Hematopoietic multipotent progenitor cell treated with erythropoietin and hydrocortisone succinate and interleukin-3 and kit ligand, for 6 days (in vitro differentiated cells): Measurements from ENCODE around the gene FOXP2.
"Not testable (repeated sequence)": the region's sequence is repeated elsewhere in the genome, so short reads cannot be mapped to it uniquely, and the experiment has no call there.

Experiments
- DNase-seq: peaks from one replicate; pipeline ENCODE4 v3.0.0-alpha.2; 2015

Gene FOXP2

DNA sequence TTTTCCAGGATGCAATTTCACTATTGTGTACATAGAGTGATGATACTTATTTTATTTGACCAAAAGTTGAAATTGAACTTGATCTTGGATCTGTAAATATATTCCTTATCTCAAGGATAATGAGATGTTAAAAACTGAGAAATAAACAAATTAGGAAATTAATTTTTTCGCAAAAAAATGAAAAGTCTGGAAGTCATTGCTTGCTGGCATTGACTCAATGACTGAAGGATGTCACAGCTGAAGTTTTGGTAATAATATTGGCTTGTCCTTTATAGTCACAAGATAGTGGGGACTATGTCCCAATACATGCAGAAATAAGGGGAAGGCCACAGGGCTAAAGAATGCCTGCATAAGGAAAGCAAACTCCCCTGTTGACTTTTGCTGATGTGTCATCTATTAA is 92.8 kb downstream of the FOXP2 start:
- DNase-seq, result no peak

DNA sequence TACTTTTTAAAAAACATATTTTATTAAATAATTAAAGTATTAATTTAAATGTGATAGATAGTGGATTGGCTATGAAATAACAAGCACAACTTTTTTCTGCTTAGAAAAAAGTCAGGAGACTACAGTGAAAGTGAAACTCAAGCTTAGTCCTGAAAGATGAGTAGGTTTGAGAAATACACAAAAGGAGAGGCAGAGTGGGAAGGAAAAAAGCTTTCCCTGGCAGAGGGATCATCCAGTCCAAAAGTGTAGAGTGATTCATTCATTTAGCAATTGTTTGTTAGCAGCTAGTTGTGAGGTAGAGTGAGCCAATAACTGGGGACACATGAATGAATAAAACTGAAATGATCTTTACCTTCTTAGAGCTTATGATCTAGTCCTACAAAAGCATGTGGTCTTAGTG is 93.5 kb downstream of the FOXP2 start:
- DNase-seq, result no peak

DNA sequence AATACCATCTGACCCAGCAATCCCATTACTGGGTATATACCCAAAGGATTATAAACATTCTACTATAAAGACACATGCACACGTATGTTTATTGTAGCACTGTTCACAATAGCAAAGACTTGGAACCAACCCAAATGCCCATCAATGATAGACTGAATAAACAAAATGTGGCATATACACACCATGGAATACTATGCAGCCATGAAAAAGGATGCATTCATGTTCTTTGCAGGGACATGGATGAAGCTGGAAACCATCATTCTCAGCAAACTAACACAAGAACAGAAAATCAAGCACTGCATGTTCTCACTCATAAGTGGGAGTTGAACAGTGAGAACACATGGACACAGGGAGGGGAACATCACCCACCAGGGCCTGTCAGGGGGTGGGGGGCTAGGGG is 96.2 kb downstream of the FOXP2 start:
- DNase-seq, result not testable (repeated sequence)

DNA sequence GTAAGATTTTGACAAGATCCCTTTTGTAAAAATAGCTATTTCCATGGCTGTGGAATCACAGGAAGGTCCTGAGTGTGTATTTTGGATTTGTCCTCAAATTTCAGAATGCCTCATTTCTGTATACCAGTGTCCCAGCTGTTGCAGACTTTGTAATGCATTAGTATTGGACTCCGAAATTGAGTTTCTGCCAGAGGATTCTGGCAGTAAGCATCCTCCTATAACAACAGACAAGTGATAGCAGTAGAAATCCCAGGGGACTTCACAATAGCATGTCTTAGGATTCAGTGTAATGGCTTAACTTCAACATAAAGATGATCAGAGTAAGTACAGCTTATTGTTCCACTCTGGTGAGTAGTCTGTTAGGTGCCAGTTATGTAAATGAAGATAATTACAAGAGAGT is 104.6 kb downstream of the FOXP2 start:
- DNase-seq, result no peak

DNA sequence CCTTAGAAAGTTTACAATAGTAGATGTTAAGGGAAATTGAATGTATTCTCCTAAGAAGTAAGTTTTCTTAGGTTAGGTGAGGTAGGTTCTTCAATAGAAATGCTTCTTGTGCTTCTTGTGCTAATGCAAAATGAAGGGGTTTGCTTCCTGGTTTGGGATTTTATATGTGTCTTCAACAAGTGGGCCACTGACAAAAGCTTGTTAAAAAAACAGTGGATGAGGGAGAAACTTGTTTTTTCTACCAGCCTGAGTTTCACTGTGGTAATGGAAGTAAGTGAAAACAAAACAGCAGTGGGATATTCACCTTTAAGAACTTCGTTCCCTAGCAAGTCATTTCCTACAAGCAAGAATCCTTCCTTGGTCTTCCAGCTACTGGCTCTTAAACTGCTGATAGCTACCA is 107.5 kb downstream of the FOXP2 start:
- DNase-seq, result no peak

DNA sequence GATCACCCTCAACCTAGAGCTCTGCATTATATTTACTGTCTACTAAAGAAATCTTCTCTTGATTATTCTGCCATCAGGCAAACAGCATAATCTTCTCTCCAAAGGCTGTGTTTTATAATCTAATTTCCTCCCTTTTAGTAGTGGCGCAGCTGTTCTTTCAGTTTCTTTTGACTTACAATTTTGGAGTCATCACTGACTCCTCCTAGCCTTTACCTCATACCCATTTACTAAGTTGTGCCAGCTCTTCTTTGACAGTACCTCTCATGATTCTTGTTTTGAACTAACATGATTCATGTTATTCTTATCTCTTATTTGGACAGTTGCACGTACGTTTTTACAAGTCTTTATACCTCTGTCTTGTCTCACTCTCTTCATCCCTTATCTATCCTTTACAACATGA is 113.0 kb downstream of the FOXP2 start:
- DNase-seq, result no peak

DNA sequence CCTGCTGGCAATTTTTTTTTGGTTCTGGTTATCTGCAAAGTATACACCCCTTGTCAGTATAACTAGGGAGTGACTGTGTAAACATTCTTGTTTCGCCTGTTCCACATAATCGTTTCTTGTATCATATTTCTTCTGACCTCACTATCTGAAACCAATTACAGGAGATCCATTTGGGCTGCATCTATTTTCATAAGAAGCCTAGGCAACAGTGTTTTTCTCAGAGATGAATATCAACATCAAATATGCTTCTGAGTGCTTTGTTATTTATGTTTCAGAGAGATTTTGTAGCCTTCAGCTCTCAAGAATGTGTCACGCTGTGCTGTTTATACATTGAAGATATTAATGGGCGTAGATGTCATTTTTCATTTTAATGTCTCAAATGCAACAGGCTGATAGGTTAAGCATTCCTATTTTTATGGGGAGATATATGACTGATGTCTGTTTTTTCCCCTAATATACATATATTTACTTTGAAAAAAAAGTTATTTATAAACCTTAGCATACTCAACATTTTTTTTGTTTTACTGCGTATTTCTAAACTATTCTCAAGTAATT is 115.5 kb downstream of the FOXP2 start:
- DNase-seq, result no peak

DNA sequence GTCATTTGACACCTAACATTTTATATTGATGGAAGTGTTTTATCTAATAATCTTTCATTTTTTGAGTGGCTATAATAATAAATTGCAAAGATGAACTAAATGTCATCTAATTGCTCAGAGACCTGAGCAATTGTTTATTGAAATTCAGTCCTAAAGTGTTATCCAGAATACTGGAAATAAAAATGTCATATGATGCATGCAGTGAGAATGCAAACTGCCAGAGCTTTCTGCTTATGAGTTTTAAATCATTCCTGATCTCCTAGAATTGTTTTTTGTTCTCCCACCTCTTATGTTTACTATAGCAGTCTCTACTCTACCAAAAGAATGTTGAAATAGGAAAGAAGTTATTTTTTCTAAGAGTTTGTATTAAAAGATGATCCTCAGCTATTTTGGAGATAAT is 116.7 kb downstream of the FOXP2 start:
- no peak for DNase-seq

DNA sequence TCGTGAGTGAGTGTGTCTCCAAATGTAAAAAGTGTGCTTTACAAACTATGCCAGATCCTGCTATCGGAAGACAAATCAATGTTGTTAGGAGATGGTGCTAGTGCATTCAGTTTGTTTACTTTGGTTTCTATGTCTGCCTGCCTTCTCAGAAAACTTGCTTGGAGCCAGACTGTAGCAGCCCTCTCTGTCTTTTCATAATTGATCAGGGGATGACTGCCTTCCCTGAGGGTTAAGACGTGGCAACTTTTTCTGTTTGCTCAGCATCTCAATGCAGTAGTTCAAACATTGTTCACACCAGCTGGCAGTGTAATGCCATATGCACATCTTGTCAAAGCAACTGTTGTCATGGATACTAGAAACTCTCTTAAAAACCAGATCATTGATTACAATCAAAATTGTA is 118.5 kb downstream of the FOXP2 start:
- DNase-seq, result no peak

DNA sequence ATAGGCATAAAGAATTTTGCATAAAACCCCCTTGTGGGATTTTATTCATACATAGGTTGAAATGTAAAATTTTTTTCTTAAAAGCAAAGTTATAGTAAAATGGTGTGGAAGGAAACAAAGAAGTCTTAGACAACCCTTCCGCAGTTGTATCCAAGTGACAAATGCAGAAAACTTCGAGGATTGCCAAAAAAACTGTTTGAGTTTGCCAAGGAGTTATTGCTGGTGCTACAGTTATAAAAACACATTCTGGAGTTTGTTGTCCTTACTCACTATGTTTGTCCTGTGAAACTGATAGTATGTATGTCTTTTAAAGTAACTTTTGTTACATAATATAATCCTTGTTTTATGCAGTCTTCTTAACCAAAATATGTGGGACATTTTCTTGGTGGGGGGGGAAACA is 120.3 kb downstream of the FOXP2 start:
- DNase-seq, result no peak

DNA sequence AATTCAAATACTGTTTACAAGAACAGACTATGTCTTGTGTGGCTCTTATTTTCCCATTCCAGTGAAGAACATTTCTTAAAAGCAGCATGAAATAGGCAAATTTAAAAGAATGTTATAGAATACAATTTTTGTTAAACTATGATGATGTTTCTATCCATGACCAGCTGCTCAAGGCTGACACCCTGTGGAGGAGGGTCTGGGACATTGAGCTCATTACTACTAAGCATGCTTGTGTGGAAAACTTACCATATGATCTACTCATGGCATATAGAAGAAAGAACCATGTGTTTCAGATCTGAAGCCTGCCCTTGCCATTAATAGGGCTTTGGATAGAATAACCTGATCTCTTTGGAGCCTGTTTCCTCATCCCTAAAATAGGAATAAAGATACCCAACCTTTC is 125.0 kb downstream of the FOXP2 start:
- peak; percentile 12 for DNase-seq

DNA sequence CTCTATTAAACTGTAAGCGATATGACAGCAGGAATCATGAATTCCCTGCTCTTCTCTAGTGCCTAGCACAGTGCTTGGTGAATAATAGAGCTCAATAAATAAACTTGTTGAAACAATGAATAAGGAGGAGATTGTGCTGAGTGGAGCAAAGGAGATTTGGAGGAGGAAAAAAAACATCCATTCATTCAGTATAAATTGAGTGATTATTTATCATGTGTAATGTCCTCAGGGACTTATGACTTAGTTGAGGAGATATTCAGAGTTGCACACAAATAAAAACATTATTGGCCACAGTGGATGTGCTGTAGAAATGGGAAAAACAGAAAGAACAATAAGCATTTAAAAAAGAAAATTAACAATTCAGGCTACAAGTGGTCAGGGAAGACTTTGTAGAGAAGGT is 125.7 kb downstream of the FOXP2 start:
- no peak for DNase-seq

DNA sequence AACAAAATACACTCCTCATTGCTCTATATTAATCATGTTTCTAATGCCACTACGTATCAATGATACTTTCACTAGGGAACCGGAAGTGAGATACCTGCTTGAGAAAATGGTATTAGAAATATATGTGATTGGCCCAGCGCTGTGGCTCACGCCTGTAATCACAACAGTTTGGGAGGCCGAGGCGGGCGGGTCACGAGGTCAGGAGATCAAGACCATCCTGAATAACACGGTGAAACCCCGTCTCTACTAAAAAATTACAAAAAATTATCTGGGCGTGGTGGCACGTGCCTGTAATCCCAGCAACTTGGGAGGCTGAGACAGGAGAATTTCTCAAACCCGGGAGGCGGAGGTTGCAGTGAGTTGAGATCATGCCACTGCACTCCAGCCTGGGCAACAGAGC is 132.7 kb downstream of the FOXP2 start:
- not testable (repeated sequence) for DNase-seq

DNA sequence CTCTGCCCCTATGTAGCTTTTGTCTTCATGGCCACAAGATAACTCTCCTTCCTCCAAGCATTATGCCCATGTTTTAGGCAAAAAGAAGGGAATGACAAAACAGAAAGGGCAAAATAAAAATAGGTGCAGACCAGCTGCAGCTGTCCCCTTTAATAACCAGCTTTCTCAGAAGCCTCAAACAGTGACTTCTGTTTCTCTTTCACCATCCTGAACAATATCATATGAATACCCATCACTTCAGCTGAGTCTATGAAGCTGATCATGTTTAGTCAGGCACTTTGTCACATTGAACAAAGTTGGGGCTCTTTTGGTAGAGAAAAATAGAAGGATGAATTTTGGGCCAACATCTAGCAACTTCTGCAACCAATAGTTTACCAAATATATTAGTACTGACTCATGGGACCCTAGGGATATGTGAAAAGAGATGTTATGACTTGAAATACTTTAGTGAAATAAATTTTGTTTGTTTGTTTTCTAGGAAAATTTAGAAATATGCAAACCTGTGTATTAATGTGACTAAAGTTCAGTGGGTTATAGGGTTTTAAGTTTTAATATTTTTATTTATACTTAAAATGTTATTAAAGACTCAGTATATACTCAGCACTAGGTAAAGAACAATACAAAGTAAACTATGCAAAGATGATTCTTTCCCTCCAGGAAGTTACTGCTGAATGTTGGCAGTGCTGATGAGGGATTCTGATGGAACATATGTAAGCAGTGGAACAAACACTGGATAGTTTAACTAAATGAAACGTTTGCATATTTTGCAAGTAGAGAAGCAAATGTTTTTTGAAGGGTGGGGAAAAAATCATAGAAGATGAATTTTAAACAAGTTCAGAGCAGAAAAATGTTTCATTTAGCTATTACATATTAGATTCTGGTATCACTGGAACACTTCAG is 133.7 kb downstream of the FOXP2 start:
- no peak for DNase-seq

DNA sequence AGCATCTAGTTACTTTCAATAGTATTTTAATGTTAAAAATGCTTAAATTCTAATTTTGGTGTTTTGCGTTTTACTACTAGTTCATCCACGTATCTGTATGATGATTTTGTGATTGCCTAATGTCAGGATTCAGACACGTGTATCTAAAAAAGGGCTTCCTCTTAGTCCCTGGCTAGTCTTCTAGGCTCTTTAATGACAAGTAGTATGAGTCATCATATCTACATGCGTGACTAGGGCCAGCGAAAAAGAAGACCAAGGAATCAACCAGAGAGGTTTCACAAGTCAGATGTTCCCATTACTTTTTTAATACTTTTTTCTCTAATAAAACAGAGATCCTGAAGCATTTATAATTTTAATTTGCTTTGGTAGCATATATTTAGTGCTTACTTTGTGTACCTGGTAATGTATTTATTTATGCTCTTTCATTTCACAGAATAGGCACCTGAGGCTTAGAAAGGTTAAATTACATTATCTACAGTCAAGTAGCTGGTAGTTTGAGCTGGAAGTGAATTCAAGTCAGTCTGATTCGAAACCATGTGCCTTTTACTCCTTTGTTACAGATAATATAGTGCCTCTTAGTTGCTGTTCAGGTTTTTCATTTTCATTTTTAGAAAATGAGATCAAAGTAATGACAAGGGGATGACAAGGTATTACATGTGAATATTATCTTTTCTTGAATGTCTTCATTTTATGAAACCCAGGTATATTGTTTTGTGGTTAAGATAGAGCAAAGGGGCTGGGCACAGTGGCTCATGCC is 140.3 kb downstream of the FOXP2 start:
- DNase-seq, result no peak

DNA sequence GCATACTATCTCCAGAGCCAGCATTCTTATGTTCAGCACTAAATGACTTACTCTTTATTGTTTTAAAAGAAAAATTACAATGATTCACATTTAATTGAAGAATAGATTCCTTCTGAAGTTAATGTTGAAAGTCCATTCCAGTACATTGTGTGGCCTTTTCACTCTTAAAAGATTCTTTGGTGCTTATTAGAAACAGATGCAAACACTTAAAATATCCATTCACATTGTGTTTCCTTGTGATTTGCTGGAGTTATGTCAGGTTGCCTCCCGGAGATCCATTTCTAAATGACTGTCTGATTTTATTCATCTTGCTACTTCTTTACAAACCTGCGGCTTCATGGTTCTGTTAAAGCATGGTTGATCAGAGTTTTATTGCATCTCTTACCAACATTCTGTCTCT is 152.8 kb downstream of the FOXP2 start:
- no peak for DNase-seq

DNA sequence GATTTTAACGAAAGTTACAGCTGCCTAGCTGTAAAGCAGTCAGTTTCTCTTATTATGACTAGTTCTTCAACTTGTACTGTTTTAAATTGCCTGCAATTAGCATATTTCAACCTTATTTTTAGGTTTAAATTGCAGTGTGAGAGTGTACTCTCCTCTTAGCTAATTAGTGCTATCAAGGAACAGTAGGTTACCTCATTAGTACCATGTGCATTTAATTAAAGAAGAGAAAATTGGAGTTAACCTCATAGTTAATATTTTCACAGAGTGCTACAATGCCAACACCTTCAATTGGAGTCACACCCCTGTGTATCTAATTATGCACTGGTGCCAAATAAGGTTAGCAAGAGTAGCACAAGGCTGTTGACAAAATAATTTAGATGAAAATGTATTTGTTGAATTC is 154.6 kb downstream of the FOXP2 start:
- DNase-seq, result no peak

DNA sequence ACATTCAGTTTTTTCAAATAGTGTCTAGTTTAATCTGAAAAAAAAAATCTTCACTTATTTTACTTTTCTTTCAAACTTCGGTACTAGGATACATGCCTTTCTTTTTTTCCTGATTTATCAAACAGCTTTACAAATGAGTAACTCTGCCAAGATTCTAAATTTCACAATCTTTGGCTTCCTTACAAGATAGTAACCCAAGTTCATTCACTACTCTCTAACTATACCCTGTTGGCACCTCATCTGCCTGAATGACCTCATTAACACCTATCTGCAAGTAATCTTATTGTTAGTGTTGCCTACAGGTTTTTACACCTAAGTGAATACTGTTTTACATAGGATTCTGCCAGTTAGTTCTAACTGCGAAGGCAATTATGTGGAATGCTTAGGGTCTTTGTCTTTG is 159.8 kb downstream of the FOXP2 start:
- no peak for DNase-seq

DNA sequence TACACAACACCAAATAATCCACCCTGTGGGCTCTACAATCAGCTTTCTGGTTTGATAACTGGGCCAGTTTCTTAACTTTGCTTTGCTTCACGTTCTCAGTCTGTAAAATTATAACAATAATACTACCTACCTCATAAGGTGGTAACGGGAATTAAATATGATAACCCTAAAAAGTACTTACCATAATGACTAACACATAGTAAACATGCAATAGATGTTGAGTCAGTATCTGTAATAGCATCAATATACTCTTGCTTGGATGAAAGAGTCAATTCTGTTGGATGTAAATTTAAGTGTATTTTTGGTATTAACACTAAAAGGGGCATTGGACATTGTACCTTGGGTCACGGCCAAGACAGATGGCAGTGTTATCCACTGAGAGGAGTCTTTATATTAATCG is 160.5 kb downstream of the FOXP2 start:
- DNase-seq, result no peak

DNA sequence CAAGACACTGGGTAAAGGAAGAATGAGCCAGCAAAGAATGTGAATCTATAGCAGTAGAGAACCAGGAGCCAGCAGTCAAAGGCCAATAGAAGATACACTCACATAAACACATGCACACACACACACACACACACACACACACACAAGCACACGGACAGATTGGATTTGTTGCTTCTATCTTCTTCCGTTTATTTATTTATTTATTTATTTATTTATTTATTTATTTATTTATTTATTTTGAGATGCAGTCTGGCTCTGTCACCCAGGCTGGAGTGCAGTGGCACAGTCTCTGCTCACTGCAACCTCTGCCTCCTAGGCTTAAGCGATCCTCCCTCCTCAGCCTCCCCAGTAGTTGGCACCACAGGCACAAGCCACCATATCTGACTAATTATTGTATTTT is 166.3 kb downstream of the FOXP2 start:
- DNase-seq, result not testable (repeated sequence)

DNA sequence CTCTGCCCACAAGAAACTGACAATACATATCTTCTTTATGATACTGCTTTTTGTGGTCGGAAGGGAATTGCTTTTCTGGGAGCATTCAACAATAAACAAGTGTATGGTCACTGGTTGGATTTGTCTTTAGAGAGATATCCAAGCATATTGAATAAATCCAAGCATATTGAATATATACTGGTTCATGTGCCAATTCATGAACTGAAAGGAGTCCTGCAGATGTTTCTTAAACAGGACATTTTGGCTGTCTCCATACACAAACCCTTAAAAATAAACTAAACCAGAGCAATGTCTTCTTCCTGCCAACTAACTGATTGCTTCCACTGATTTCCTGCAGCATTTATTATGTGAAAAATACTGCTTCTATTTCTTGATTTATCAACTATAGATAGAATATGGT is 173.9 kb downstream of the FOXP2 start:
- no peak for DNase-seq

DNA sequence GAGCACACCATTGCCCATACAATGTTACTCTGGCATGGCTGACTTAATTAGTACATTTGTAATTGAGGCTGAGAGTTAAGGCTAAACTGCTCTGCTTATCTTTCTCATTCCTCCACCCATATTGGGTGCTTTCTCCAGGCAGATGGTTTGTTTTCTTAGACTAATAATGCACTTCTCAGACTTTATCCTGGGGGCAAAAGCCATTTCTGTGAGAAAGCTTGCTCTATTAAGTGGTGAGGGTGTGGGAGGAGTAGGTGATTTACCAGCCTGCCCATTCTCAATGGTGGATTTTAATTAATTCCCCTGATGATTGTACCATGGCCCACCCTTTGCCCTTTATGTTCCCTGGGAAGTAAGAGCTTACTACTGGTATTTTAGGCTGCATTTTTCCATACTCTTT is 174.8 kb downstream of the FOXP2 start:
- no peak for DNase-seq

DNA sequence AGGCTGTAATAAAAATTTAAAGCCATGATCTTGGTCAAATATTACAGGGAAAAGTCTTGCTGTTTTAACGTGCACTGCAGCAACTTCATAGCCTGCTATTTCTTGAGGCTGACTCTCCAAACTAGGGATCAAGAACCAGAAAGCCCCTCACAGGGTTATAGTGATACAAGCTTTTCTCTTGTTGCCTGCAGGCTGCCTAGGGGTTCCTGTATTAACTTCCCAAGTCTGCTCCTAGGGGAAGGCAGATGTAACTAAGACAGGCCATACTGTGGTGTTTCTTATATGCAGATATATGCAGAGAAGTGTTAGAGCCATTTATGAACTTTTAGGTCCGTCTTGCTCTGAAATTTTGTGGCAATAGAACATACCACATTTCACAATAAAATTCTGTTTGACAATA is 175.7 kb downstream of the FOXP2 start:
- no peak for DNase-seq

DNA sequence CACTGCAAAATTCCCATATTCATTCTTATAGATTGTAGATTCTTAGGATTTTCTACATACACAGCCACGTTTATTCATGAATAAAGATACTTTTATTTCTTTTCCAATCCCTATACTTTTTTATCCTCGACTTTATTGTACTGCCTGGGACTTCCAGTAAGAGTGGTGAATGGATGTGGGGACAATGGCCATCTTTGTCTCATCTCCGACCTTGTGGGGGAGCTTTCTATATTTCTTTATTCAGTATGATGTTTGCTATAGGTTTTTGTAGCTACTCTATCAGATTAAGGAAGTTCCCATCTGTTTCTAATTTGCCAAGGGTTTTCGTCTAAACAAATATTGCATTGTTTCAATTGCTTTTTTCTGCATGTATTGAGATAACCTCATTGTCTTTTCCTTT is 184.3 kb downstream of the FOXP2 start:
- DNase-seq, result no peak
